BE2C (cell line): ENCODE data around the gene MRPL48.

Experiments used
- DNase-seq: peaks from one replicate; pipeline ENCODE4 v3.0.0-alpha.2; 2020
- H3K27me3 ChIP-seq: fragments of 250-450 bp; sonication (Bioruptor Pico); 2 replicates; pipeline ENCODE4 v1.5.1; 2020; ENCODE audit warnings: mild to moderate bottlenecking
- H3K36me3 ChIP-seq: fragments of 250-450 bp; sonication (Bioruptor Pico); 2 replicates; pipeline ENCODE4 v1.5.1; 2020; ENCODE audit warnings: mild to moderate bottlenecking
- H3K4me1 ChIP-seq: fragments of 250-450 bp; sonication (Bioruptor Pico); 2 replicates; pipeline ENCODE4 v1.5.1; 2020
- H3K4me3 ChIP-seq: 2 replicates; pipeline ENCODE4 v1.5.1; 2011; ENCODE audit warnings: low read depth, low read length
- H3K9me3 ChIP-seq: fragments of 250-450 bp; sonication (Bioruptor Pico); 2 replicates; pipeline ENCODE4 v1.5.1; 2020
- CTCF ChIP-seq: IDR thresholded peaks from 2 replicates; pipeline ENCODE4 v1.5.1; 2012; ENCODE audit warnings: mild to moderate bottlenecking, low read depth, low read length

Gene MRPL48

GRCh38 chr11:73833067-73833466, 45.4 kb downstream of the MRPL48 start:
- no peak for TF ChIP-seq CTCF
- no peaks in the 10 kb centered on the region for H3K27me3 ChIP-seq
- H3K9me3 ChIP-seq, result no peaks in the 10 kb centered on the region
- peaks cover 30% of the 10 kb centered on the region for H3K36me3 ChIP-seq
- no peaks in the 10 kb centered on the region for H3K4me1 ChIP-seq
- DNase-seq, result no peak
- no peak overlapping the region for H3K4me3 ChIP-seq

- peaks cover 32% of the 10 kb centered on the region for H3K36me3 ChIP-seq
- no peak overlapping the region for H3K4me3 ChIP-seq
- H3K27me3 ChIP-seq, result no peaks in the 10 kb centered on the region
- H3K9me3 ChIP-seq, result no peaks in the 10 kb centered on the region
- DNase-seq, result no peak
- H3K4me1 ChIP-seq, result no peaks in the 10 kb centered on the region
- no peak for TF ChIP-seq CTCF
These were observed 50.9 kb downstream of the MRPL48 start for GRCh38 chr11:73838443-73839122.

GRCh38 chr11:73839123-73839457, 51.4 kb downstream of the MRPL48 start:
- H3K36me3 ChIP-seq, result peaks cover 35% of the 10 kb centered on the region
- no peak for TF ChIP-seq CTCF

GRCh38 chr11:73851046-73851764, 63.5 kb downstream of the MRPL48 start:
- Histone ChIP-seq H3K9me3 (no peaks in the 10 kb centered on the region), H3K36me3 (peaks cover 23% of the 10 kb centered on the region), H3K4me3 (no peak overlapping the region), H3K4me1 (no peaks in the 10 kb centered on the region), H3K27me3 (no peaks in the 10 kb centered on the region)
- no peak for DNase-seq
- TF ChIP-seq CTCF, result no peak

More at GRCh38 chr11:73839123-73839457, 51.4 kb downstream of the MRPL48 start:
- Histone ChIP-seq H3K9me3 (no peaks in the 10 kb centered on the region), H3K4me1 (no peaks in the 10 kb centered on the region), H3K27me3 (no peaks in the 10 kb centered on the region), H3K4me3 (no peak overlapping the region)
- DNase-seq, result no peak

- Histone ChIP-seq H3K4me3 (no peak overlapping the region), H3K9me3 (no peaks in the 10 kb centered on the region), H3K36me3 (peaks cover 19% of the 10 kb centered on the region), H3K4me1 (no peaks in the 10 kb centered on the region), H3K27me3 (no peaks in the 10 kb centered on the region)
- DNase-seq, result no peak
- TF ChIP-seq CTCF, result no peak
These were observed 64.4 kb downstream of the MRPL48 start for GRCh38 chr11:73852049-73852448.

- Histone ChIP-seq H3K27me3 (no peaks in the 10 kb centered on the region), H3K9me3 (no peaks in the 10 kb centered on the region), H3K36me3 (peaks cover 16% of the 10 kb centered on the region), H3K4me1 (no peaks in the 10 kb centered on the region), H3K4me3 (no peak overlapping the region)
- DNase-seq, result no peak
- no peak for TF ChIP-seq CTCF
These were observed 67.0 kb downstream of the MRPL48 start for GRCh38 chr11:73854680-73855079.
